HepG2 (cell line): ENCODE measurements around the gene ARHGAP5. TPM values are rescaled to one million over a fixed set of nuclear protein-coding genes. Genes with fewer than 3 reads are reported as not detected.
A peak's percentile ranks its signal among the peaks of the same experiment; 100 is the strongest.

Experiments
- ATAC-seq: fragments of 200-7000 bp; cut with Tn5 transposase; 3 replicates; pipeline ENCODE4 v1.9.1; 2020; ENCODE audit warnings: mild to moderate bottlenecking, moderate library complexity
- Bru-seq: library from RNA; stranded (reverse); fragments of 400-500 nt; gene quantifications from one replicate; lab custom pipeline; 2021; lab: Mats Ljungman, UMichigan
- BruChase-seq, 2 experiments: library from RNA; stranded (reverse); fragments of 400-500 nt; gene quantifications; one replicate each; lab custom pipeline; 2021; lab: Mats Ljungman, UMichigan
- BruUV-seq: library from RNA; stranded (reverse); fragments of 400-500 nt; replicated peaks from 2 replicates; lab custom pipeline; 2021; lab: Mats Ljungman, UMichigan
- CTCF ChIA-PET: fragments of 300-600 bp; formaldehyde crosslinking; extraction: SDS; loops from one replicate; lab custom pipeline; 2021; ENCODE audit warnings: low total read pairs, inconsistent platforms, low intra/inter-chr PET ratio; lab: Yijun Ruan, JAX
- POLR2A ChIA-PET: fragments of 350-600 bp; sonication (Branson Sonifier 250); formaldehyde crosslinking; loops from one replicate; lab custom pipeline; 2020; ENCODE audit warnings: antibody characterized with exemption, inconsistent platforms; lab: Yijun Ruan, JAX
- DNase-seq: peaks from one replicate; pipeline ENCODE4 v3.0.0-alpha.2; 2015; ENCODE audit warnings: low spot score
- FAIRE-seq: peaks from 3 replicates; lab custom pipeline; 2011; peaks lifted over from hg19 to GRCh38; lab: Jason Lieb, UNC
- H2AFZ ChIP-seq: one replicate; pipeline ENCODE4 v1.6.1; 2011; ENCODE audit warnings: low read length, inconsistent platforms
- H3K27ac ChIP-seq: fragments of 300-600 bp; 3 replicates; pipeline ENCODE4 v1.8.0; 2011; ENCODE audit warnings: mixed run types, mild to moderate bottlenecking, mixed read lengths, low read length, inconsistent platforms; ENCODE audit not compliant: insufficient read depth; ENCODE audit errors: extremely low read length
- H3K27me3 ChIP-seq, 2 experiments: fragments of 200-600 bp in 1 of 2; 2 replicates in 1 of 2; 3 replicates in 1 of 2; pipeline versions ENCODE4 v1.6.0 to v1.8.0; 2011; ENCODE audit warnings: low read length in 2 of 2, mild to moderate bottlenecking in 2 of 2, moderate library complexity in 2 of 2, inconsistent platforms in 1 of 2; ENCODE audit not compliant: insufficient read depth in 2 of 2, control insufficient read depth in 1 of 2
- H3K36me3 ChIP-seq, 2 experiments: fragments of 200-600 bp in 1 of 2; replicated peaks in 1 of 2; 2 replicates in 1 of 2; 3 replicates in 1 of 2; pipeline versions ENCODE4 v1.5.1 to v1.8.0; 2011; ENCODE audit warnings: low read length in 2 of 2, inconsistent platforms in 1 of 2; ENCODE audit not compliant: insufficient read depth in 2 of 2, control insufficient read depth in 1 of 2
- H3K4me1 ChIP-seq: 2 replicates; pipeline ENCODE4 v1.5.1; 2012; ENCODE audit warnings: low read length, inconsistent platforms; ENCODE audit not compliant: insufficient read depth
- H3K4me2 ChIP-seq: 2 replicates; pipeline ENCODE4 v1.6.0; 2011; ENCODE audit warnings: low read depth, low read length, inconsistent platforms
- H3K4me3 ChIP-seq, 3 experiments: fragments of 200-600 bp in 1 of 3; sonication (generic), shearing (Covaris generic) in 1 of 3; replicated peaks in 1 of 3; 2 replicates each; pipeline ENCODE4 v1.5.1; 2011 to 2016; ENCODE audit warnings: low read length in 3 of 3, inconsistent platforms in 2 of 3, low read depth in 2 of 3, mild to moderate bottlenecking in 2 of 3, control low read depth in 1 of 3, mixed read lengths in 1 of 3; ENCODE audit not compliant: insufficient read depth in 1 of 3
- H3K79me2 ChIP-seq: one replicate; pipeline ENCODE4 v1.6.1; 2011; ENCODE audit warnings: low read length, inconsistent platforms; ENCODE audit not compliant: insufficient read depth
- H3K9ac ChIP-seq: 2 replicates; pipeline ENCODE4 v1.6.0; 2011; ENCODE audit warnings: mild to moderate bottlenecking, low read depth, low read length, inconsistent platforms; ENCODE audit not compliant: insufficient read depth
- H3K9me3 ChIP-seq: 2 replicates; pipeline ENCODE4 v1.5.1; 2012; ENCODE audit warnings: mild to moderate bottlenecking, low read length
- H4K20me1 ChIP-seq: 2 replicates; pipeline ENCODE4 v1.6.0; 2011; ENCODE audit warnings: inconsistent platforms, mild to moderate bottlenecking, low read length, moderate library complexity; ENCODE audit not compliant: insufficient read depth
- ATF7-NPFF ChIP-seq: sonication (generic); formaldehyde crosslinking; IDR thresholded peaks from 2 replicates; pipeline ENCODE4 v1.8.1; 2023; ENCODE audit warnings: mild to moderate bottlenecking, low read depth, missing genetic modification reagents, moderate library complexity
- CHD2 ChIP-seq: IDR thresholded peaks from 2 replicates; pipeline ENCODE4 v1.6.1; 2011; ENCODE audit warnings: low read depth, low read length, improper control_type of control experiment
- KMT2A ChIP-seq: sonication (generic); formaldehyde crosslinking; IDR thresholded peaks from 2 replicates; pipeline ENCODE4 v1.4.0; 2020; ENCODE audit warnings: missing genetic modification reagents
- SMYD3 ChIP-seq: sonication (generic); formaldehyde crosslinking; IDR thresholded peaks from 2 replicates; pipeline ENCODE4 v1.8.1; 2023; ENCODE audit warnings: mild to moderate bottlenecking, missing genetic modification reagents
- USF2 ChIP-seq, 2 experiments: sonication (generic) in 1 of 2; formaldehyde crosslinking in 1 of 2; IDR thresholded peaks; 2 replicates each; pipeline versions ENCODE4 v1.5.1 to v1.6.1; 2011 to 2020; ENCODE audit warnings: borderline replicate concordance in 1 of 2, low read depth in 1 of 2, low read length in 1 of 2, mild to moderate bottlenecking in 1 of 2, missing genetic modification reagents in 1 of 2, moderate library complexity in 1 of 2
- ZFX ChIP-seq: sonication (generic); formaldehyde crosslinking; IDR thresholded peaks from 2 replicates; pipeline ENCODE4 v1.4.0; 2020; ENCODE audit warnings: mild to moderate bottlenecking, low read depth, missing genetic modification reagents, moderate library complexity
- WGBS: methylation state at CpG from one replicate; pipeline ENCODE4 v1.1.6; 2017; ENCODE audit warnings: low lambda C conversion rate; 5-methylcytosine and 5-hydroxymethylcytosine counted together
- in situ Hi-C: cut with HindIII; loops from 2 replicates; pipeline ENCODE4 v1.10.0; 2017; ENCODE audit warnings: low pct_unique_long_range_greater_than_20kb; ENCODE audit not compliant: extremely low pct_ligation_motif_present
- intact Hi-C: fragments of 100-400 bp; cut with micrococcal nuclease; formaldehyde crosslinking; loops from one replicate; pipeline ENCODE4 v1.10.0; 2022; ENCODE audit not compliant: unreplicated experiment
- long read RNA-seq, 2 experiments: library from RNA in 1 of 2; library from polyadenylated mRNA in 1 of 2; stranded (forward) in 1 of 2; unstranded in 1 of 2; transcript quantifications; one replicate each; pipeline ENCODE4 v2.0.0, GENCODE V29; 2019 to 2022
- polyA minus RNA-seq, 3 experiments: library from RNA; depleted of rRNA, polyadenylated mRNA; stranded (reverse); fragments of >200 nt; gene quantifications; 2 replicates each; pipeline ENCODE4 v1.2.3, GENCODE V29; 2011; ENCODE audit warnings: low replicate concordance in 1 of 3
- polyA plus RNA-seq, 8 experiments: library from polyadenylated mRNA; depleted of rRNA in 3 of 8; stranded (reverse) in 7 of 8; unstranded in 1 of 8; fragments of >200 nt; fragmentation: Illumina TruSeq in 4 of 8; extraction: Trizol in 4 of 8; gene quantifications; 2 replicates each; pipeline versions ENCODE4 v1.2.1 to v1.2.3, GENCODE V29; 2011 to 2016; ENCODE audit warnings: low read depth in 4 of 8, missing spikeins in 1 of 8, mixed read lengths in 1 of 8; ENCODE audit not compliant: insufficient read depth in 1 of 8
- total RNA-seq, 5 experiments: library from RNA; depleted of rRNA; stranded (reverse); fragments of >200 nt; fragmentation: Illumina TruSeq; extraction: Trizol; gene quantifications; 2 replicates each; pipeline ENCODE4 v1.2.3, GENCODE V29; 2016; ENCODE audit warnings: low read depth in 1 of 5

The ARHGAP5 gene, protein sequence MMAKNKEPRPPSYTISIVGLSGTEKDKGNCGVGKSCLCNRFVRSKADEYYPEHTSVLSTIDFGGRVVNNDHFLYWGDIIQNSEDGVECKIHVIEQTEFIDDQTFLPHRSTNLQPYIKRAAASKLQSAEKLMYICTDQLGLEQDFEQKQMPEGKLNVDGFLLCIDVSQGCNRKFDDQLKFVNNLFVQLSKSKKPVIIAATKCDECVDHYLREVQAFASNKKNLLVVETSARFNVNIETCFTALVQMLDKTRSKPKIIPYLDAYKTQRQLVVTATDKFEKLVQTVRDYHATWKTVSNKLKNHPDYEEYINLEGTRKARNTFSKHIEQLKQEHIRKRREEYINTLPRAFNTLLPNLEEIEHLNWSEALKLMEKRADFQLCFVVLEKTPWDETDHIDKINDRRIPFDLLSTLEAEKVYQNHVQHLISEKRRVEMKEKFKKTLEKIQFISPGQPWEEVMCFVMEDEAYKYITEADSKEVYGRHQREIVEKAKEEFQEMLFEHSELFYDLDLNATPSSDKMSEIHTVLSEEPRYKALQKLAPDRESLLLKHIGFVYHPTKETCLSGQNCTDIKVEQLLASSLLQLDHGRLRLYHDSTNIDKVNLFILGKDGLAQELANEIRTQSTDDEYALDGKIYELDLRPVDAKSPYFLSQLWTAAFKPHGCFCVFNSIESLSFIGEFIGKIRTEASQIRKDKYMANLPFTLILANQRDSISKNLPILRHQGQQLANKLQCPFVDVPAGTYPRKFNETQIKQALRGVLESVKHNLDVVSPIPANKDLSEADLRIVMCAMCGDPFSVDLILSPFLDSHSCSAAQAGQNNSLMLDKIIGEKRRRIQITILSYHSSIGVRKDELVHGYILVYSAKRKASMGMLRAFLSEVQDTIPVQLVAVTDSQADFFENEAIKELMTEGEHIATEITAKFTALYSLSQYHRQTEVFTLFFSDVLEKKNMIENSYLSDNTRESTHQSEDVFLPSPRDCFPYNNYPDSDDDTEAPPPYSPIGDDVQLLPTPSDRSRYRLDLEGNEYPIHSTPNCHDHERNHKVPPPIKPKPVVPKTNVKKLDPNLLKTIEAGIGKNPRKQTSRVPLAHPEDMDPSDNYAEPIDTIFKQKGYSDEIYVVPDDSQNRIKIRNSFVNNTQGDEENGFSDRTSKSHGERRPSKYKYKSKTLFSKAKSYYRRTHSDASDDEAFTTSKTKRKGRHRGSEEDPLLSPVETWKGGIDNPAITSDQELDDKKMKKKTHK (N-terminal part only)
- 144 and 251 TPM in 2 replicates for total RNA-seq (2016; rRNA removed; fragmentation: Illumina TruSeq; extraction: Trizol)
- total RNA-seq (2016; cell fraction: cytosol; rRNA removed; fragmentation: Illumina TruSeq; extraction: Trizol; ENCODE audit: low read depth): 107 and 120 TPM in 2 replicates
- total RNA-seq (2016; cell fraction: insoluble cytoplasmic fraction; rRNA removed; fragmentation: Illumina TruSeq; extraction: Trizol): 143 and 234 TPM in 2 replicates
- total RNA-seq (2016; cell fraction: membrane; rRNA removed; fragmentation: Illumina TruSeq; extraction: Trizol): 251 and 354 TPM in 2 replicates
- total RNA-seq (2016; cell fraction: nucleus; rRNA removed; fragmentation: Illumina TruSeq; extraction: Trizol): 126 and 127 TPM in 2 replicates
- 33.2 and 33.7 TPM in 2 replicates for polyA plus RNA-seq (2011; rRNA removed)
- 9.5 and 23.4 TPM in 2 replicates for polyA plus RNA-seq (2011; cell fraction: cytosol; rRNA removed)
- polyA plus RNA-seq (2011; cell fraction: nucleus; rRNA removed): 16.4 and 21.5 TPM in 2 replicates
- 66.9 and 68.2 TPM in 2 replicates for polyA plus RNA-seq (2012)
- 7.1 and 8.7 TPM in 2 replicates for polyA plus RNA-seq (2016; cell fraction: cytosol; fragmentation: Illumina TruSeq; extraction: Trizol; ENCODE audit: low read depth)
- 97.2 and 109 TPM in 2 replicates for polyA plus RNA-seq (2016; cell fraction: insoluble cytoplasmic fraction; fragmentation: Illumina TruSeq; extraction: Trizol; ENCODE audit: low read depth)
- polyA plus RNA-seq (2016; cell fraction: membrane; fragmentation: Illumina TruSeq; extraction: Trizol; ENCODE audit: low read depth): 24.4 and 27.7 TPM in 2 replicates
- 58.3 and 60.5 TPM in 2 replicates for polyA plus RNA-seq (2016; cell fraction: nucleus; fragmentation: Illumina TruSeq; extraction: Trizol; ENCODE audit: insufficient read depth, low read depth)
- polyA minus RNA-seq (2011; rRNA and poly(A)+ RNA removed; ENCODE audit: low replicate concordance): 32.3 and 33.4 TPM in 2 replicates
- 126 and 147 TPM in 2 replicates for polyA minus RNA-seq (2011; cell fraction: cytosol; rRNA and poly(A)+ RNA removed)
- polyA minus RNA-seq (2011; cell fraction: nucleus; rRNA and poly(A)+ RNA removed): 187 and 220 TPM in 2 replicates
- percentile 98 among the genes with signal in this experiment for Bru-seq, nascent RNA
- BruChase-seq, experiment 1, labeled RNA remaining after a 6-hour chase: percentile 98 among the genes with signal in this experiment
- percentile 99 among the genes with signal in this experiment for BruChase-seq, experiment 2, labeled RNA remaining after a 2-hour chase
- long read RNA-seq, experiment 1, full-length matches to known transcripts: 5 of 21 reads
- long read RNA-seq, experiment 1, partial matches to known transcripts: 11 of 21 reads
- long read RNA-seq, experiment 1, other reads (novel, unspliced or antisense): 5 of 21 reads
- long read RNA-seq, experiment 2, transcript ARHGAP5-201 (1 exons, 3,207 nt): major isoform, 48 of 68 reads
- long read RNA-seq, experiment 2, partial matches to known transcripts: 3 of 68 reads
- long read RNA-seq, experiment 2, other reads (novel, unspliced or antisense): 17 of 68 reads

DNA sequence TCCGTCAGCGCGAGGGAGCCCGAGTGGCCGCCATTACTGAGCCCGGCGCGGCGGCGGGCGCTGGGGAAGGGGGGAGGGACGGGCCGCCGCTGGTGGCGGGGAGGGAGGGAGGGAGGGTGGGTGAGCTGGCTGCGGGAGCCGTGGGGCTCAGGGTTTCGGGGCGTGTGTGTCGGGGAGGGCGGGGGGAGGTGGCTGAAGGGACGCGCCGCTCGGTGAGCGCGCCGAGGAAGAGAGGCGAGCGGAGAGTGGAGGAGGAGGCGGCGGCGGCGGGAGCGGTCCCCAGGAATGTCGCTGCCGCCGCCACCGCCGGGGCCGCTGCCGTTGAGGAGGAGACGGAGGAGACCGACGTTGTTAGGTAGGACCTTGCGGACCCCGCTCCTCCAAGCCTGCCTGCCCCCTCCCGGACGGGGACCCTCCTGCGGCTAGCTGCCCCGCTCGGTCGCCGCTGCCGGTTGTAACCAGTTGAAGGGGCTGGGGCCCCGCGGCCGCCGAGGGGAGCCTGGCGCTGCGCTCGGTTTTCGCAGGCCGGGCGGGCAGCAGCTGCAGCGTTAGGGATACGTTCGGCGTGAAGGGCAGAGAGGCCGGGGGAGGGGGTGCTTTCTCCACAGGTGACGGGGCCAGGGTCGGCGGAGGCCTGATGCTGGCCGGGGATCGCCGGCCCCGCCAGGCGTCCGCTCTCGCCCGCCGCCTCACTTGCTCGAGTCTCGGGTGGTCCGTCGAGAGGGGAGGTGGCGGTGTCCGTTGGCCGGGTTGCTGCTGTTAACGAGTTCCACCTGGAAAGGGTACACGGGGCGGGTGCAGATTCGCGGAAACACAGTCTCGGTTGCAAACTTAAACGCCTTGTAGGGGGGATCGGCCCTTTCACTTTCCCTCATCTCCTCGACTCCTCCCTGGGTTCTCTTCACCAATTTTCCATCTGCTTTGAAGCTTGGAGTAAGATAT is at the start of gene ARHGAP5:
ARHGAP5 (plus strand) TSS at position 224 of the 942 bp plus-strand sequence. CDS start 13,366 bp downstream, outside the sequence.
- peaks cover 51% of the 10 kb centered on the region for H3K79me2 ChIP-seq
- H2AFZ ChIP-seq: peak within 1 kb of the TSS; percentile 97
- POLR2A ChIA-PET: interaction anchor here (0.8 to 3.0 kb wide), 35 partner anchors 8 to 657 kb away, joined by 3 to 89 read pairs (median 4); partner anchors contain the start of genes DTD2, HEATR5A, RNU6-7 and RNU6-8
- no TSS peak for BruUV-seq
- in situ Hi-C loops (loop anchor here (5.0 kb wide), 2 partner anchors 125 to 485 kb away; partner anchors contain the start of genes RNU6-7 and RNU6-8), intact Hi-C loops (loop anchor here (1.0 to 5.0 kb wide), 7 partner anchors 10 to 1510 kb away; partner anchors contain the start of gene HEATR5A)
- FAIRE-seq (no peak), DNase-seq (peak; percentile 58), ATAC-seq (peak; percentile 61)
- 2% methylated on average over 88 of the region's 98 CpGs for WGBS
- CTCF ChIA-PET: interaction anchor here (7.8 kb wide), 1 partner anchor 176 kb away, joined by 216 read pairs; no protein-coding TSS in a partner anchor
- peak within 1 kb of the TSS; percentile 98 for H3K9ac ChIP-seq
- peaks cover 30% of the 10 kb centered on the region for H4K20me1 ChIP-seq
- peaks cover 0 to 6% of the 10 kb centered on the region in 2 experiments; a peak in 1 of 5 replicates for H3K27me3 ChIP-seq
- no peaks in the 10 kb centered on the region for H3K9me3 ChIP-seq
- peak within 1 kb of the TSS; percentile 93 for H3K4me2 ChIP-seq
- peak within 1 kb of the TSS; percentile 86 for H3K27ac ChIP-seq
- H3K36me3 ChIP-seq: no peaks in the 10 kb centered on the region
- peaks cover 47% of the 10 kb centered on the region for H3K4me1 ChIP-seq
- H3K4me3 ChIP-seq: peak within 1 kb of the TSS; percentile 90 to 99 (median 99)
- TF ChIP-seq SMYD3 (CRISPR knock-in tag): 0 out of 2 replicates have a peak, but pooled peaks have one; percentile 67
- peak; percentile 34 for TF ChIP-seq ATF7-NPFF (CRISPR knock-in tag)
- TF ChIP-seq CHD2: no peak
- peak; percentile 89 for TF ChIP-seq KMT2A (CRISPR knock-in tag)
- peak; percentile 94 for TF ChIP-seq ZFX (CRISPR knock-in tag)
- no peak for TF ChIP-seq USF2 (IDR thresholded peaks at IDR 0.05; ENCODE audit: low read depth, low read length)
- TF ChIP-seq USF2 (CRISPR knock-in tag; IDR thresholded peaks at IDR 0.05; ENCODE audit: borderline replicate concordance): no peak
